Activated gamma-delta T cell treated with anti-CD3 and anti-CD28 coated beads, Interleukin-2, amount 50 U/mL, for 16 hours (primary cell): Measurements from ENCODE around the gene HABP4.

Source experiments
- DNase-seq: peaks from one replicate; pipeline ENCODE4 v3.0.0-alpha.2; 2020; ENCODE audit warnings: low read depth

HABP4 gene

DNA sequence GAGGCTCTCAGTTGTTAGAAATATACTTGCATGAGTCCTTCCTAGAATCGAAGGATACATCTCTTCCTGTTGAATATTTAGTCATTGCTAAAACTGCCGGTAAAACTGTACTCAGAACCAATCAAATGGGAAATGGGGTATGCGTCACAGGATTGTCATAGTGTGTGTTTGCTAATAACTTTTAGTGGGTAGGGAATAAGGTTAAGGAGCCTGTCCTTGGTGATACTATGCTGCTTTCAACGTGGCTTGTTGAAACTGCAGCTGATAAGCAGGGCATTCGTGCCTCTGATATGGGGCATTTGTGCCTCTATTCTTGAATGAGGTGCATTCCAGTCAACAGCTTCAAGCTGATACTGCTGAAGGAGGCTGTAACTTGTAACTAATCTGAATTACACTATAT, 26.6 kb downstream of the HABP4 start:
- no peak for DNase-seq

DNA sequence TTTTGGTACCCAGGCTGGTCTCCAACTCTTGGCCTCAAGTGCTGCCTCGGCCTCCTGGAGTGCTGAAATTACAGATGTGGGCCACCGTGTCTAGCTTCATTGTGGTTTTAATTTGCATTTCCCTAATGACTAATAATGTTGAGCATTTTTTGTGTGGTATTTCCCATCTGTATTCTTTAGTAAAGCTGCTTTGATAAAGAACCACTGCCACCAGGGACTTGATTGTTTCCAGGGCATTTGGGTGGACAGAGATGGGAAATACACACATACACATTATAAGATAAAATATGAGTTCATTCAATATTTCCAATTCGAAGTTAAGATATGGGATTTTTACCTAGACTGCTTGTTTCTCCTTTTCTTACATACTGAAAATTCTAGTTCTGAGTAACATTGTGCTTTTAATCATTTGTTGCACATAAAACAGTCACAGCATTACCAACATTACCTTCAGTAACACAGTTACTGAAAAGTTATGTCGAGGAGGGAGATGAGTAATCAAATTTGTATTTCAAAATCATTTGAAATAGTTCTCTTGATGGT, 28.9 kb downstream of the HABP4 start:
- DNase-seq: no peak

DNA sequence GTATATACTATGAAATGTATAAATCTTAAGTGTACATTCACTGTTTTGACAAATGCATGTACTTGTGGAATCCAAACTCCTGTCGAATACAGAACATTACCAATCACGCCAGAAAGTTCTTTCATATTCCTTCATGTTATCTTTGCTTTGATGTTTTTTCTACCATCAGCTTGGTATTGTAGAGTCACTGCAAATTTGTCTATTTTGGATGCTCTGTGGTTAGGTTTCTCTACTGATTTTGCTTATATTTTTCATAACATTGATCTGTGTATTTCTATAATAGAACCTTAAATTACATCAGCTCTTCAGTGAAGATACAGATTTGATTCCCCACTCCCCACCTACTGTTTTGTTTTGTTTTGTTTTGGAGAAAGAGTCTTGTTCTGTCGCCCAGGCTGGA, 30.8 kb downstream of the HABP4 start:
- no peak for DNase-seq

DNA sequence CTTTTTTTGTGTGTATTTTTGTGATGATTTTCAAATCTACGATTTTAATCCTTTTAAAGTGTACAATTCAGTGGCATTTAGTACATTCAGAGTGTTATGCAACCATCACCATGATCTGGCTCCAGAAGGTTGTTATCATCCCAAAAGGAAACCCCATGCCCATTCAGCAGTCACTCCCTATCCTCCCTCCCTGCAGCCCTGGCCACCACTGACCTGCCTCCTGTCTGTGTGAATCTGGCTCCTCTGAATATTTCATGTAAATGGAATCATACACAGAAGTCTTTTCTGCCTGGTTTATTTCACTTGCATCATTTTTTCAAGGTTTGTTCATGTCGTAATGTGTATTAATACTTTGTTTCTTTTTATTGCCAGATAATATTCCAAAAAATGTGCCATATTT, 32.5 kb downstream of the HABP4 start:
- DNase-seq: no peak

DNA sequence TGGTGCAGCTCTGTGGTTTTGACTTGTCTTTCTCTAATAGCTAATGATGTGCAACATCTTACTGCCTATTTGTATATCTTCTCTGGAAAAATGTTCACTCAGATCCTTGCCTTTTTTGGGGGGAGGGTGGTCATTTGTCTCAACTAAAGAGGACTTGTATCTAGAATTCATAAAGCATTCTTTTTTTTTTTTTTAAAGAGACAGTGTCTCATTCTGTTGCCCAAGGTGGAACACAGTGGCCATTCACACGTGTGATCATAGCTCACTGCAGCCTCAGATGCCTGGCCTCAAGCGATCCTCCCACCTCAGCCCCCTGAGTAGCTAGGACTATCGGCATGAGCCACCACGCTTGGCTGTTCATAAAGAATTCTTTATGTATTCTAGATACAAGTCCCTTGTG, 33.2 kb downstream of the HABP4 start:
- no peak for DNase-seq

DNA sequence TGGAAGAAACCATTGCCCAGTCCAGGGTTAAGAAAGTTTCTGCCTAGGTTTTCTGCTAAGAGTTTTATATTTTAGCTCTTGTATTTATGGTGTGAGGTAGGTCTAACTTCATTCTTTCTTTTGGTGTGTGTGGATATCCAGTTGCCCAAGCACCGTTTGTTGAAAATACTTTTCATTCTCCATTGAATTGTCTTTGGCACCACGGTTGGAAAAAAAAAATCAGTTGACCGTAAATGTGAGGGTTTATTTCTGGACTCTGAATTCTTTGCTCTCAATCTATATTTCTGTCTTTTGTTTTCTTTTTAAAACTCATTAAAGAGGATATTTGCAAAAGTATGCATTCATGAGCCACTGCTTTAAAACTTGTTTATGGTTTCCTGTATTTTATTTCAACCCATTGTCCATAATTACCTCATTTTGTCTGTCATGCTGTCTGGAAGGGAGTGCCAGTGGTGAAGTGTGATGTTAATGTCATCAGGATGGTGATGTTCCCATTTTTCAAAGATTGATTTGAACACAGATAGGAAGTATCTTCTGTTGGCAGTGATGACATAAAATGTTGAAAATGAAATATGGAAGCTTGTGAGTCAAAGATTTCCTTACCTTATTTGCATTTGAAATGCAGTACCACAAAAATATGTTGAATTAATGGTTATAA, 33.9 kb downstream of the HABP4 start:
- DNase-seq: no peak

DNA sequence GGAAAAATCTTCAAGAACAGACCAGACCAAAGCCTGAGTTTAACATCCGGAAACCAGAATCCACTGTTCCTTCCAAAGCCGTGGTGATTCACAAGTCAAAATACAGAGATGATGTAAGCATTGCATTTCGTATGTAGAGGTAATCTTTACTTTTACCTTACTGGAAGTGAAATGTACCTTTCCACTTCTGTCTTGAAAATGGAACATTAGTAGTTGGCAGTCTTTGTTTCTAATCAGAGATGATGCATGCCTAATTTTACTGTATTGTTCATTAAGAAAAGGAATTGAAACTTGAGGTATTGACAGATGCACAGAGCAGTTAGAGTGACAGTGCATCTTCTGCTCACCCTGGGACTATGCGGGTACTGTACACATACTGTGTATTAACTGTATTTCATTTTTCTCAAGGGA, 34.6 kb downstream of the HABP4 start:
- no peak for DNase-seq

DNA sequence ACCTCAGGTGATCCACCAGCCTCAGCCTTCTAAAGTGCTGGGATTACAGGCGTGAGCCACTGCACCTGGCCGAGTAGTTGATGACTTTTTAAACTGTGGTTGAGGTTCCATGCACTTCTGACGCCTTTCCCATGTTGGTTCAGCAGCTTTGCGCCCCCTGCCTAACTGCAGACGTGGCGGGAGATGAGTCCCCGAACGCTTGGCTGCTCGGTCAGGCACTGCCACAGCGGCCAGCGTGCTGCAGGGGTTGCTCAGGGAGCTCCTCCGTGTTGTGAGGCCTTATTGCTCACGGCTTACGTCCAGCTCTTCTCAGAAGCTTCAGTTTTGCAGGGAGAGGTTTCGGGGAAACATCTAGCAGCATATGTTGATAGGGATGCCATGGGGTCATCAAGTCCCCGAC, 35.3 kb downstream of the HABP4 start:
- no peak for DNase-seq

DNA sequence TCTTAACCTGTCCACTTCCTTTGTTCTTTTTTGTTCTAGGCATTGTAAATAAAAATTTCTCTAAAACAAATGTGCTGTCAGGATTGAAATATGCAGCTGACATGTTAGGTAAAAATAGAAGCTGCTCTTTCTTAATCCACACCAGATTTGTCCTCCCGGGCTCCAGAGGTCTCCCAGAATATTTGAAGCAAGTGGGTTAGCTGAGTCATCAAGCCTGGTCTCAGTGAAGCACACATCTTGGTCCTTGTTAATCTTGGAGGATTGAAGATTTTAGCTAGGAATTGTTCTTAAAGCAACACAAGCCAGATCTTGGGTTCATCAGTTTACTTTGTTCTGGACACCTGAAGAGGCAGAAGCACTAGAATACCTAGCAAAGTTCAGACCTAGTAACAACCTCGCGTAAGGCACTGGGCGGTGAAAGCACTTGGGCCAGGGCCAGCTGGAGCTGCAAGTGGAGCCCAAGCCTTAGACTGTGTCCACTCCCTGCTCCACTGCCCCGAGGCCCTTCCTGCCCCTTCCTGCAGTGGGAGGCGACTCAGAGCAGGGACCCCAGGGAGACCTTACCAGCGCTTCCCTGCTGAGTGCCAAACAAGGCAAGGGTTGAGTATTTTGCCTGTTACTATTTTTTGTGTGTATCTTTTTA, 36.5 kb downstream of the HABP4 start:
- DNase-seq: no peak

DNA sequence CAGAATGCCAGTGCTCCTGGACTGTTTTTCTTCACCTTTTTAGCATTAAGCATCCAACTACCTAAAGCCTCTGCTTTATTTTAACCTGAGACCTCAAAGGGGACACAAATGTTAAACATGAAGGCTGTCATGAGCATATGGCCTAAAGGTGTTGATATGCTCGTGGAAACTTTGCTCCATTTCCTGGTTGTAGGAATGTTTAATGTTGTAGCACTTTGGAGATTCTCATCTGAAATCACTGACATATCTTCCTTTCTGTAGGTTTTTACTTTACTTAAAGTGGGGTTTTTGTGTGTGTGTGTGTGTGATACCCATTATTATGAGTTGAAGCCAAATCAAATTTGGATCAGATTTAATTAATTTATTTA, 37.0 kb downstream of the HABP4 start:
- DNase-seq: no peak

DNA sequence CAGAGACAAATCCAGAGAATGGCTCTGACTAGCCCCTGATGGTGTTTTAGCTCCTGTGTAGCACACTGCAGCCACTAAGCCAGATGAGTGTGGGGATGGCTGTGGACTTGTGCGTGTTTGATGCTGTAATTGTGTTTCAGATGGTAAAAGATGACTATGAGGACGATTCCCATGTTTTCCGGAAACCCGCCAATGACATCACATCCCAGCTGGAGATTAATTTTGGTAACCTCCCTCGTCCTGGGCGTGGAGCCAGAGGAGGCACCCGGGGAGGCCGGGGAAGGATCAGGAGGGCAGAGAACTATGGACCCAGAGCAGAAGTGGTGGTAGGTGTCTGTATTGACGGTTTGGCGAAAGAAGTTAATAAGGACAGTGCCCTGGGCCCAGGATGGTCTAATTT, 38.0 kb downstream of the HABP4 start:
- DNase-seq: no peak

DNA sequence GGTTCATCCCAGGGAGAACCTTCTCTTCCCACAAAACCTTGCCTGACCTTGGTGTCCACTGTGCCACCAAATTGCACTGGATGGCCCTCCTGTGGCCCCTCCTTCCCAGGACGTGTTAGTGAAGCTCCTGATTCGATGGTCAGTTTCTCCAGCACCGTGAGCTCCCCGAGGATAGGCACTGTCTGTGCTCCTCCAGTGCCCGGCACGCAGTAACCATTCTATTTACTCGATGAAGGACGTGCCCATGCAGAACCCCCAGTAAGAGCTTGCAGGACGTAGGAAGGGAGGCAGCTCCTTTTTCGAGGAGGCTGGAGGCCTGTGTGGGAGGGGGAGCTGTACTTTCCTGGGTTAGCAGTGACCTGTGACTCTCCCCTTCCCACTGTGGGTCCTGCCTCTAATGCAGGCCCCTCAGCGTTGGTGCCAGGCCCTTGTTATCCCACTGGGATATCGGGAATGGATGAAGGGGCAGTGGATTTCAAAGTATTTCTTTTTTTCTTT, 39.6 kb downstream of the HABP4 start:
- DNase-seq: no peak

DNA sequence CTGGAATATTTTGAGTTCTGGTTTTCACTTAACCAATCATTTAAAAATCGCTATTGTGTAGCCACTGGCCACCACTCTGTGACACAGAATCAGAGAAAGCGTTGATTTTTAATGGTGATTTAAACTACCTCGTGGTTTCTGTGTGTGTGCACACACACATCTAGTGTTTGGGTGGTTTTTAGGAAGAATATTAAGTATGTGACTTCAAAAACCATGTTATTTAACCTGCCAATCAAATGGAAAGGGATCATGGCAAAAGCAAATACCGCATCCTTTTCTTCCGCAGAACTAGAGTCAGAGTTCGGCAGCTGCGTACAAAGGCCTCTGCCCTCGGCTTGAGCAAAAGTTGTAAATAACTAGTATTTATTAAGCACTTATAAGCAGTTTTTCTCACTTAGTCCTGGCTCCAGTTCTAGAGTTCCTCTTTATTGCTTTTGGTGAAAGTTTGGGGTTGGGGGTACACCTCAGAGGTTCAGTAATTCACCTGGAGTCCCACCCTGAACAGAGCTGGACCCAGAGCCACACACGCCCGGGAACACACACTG, 40.6 kb downstream of the HABP4 start:
- no peak for DNase-seq

DNA sequence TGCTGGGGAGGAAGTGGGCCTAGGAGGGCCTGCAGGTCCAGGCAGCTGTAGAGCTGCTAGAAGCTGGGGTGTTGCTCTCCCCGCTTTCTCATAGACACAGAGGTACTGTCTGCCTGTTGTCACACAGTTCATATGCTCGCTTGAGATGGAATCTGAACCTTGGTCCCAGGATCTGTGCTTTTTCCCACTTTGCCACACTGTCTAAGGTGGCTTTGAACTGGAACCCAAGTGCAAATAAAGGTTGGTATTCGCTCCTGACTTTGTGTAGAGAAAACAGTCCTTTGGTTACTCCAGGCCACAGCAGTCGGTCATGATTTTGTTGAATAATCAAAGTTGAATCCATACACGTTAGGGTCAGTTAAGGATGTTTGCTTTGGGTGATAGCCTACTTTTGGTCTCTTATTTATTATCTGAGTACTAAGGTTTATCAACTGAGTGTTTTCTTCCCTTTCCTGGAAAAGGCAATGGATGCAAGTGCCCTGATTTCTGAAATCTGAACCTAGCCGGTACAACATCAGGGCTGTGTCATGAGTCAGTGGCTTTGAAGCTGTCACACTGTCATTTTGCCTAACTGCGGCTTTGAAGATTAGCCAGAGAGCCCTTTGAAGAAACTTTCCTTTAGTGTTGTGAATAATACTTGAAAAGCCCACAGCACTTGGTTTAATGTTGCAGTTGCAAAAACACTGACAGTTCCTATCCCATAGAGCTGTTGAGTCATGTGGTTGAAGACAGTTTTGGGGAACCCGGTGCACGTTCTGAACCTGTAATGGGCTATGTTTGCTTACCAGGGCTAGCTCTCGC, 41.3 kb downstream of the HABP4 start:
- DNase-seq: no peak

DNA sequence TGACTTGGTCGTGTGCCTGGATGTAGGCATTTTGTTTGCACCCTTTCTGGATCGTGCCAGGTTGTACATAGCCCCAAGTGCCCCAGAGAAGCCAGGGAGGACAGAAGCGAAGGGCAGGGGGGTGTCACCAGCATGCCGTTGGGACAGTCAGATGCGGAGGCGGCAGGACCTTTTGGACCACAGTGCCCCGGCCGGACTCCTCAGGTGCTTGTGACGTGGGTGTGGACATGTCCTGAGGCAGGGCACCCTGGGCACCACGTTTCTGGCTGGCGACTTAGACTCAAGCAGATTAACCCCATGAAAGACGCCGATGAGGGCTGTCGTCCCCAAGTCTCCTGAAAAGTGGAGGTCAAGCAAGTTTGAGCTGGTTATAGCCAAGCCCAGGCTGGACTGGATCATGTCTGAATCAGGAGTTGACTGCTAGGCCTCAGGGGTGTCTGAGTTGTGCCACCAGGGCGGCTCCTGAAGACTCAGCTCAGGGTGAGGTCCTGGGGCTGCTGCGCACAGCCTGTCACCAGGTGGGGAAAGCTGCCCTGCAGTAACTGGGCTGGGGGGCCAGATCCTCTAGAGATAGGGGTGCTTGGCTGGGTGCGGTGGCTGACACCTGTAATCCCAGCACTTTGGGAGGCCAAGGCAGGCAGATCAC, 42.0 kb downstream of the HABP4 start:
- DNase-seq: no peak

DNA sequence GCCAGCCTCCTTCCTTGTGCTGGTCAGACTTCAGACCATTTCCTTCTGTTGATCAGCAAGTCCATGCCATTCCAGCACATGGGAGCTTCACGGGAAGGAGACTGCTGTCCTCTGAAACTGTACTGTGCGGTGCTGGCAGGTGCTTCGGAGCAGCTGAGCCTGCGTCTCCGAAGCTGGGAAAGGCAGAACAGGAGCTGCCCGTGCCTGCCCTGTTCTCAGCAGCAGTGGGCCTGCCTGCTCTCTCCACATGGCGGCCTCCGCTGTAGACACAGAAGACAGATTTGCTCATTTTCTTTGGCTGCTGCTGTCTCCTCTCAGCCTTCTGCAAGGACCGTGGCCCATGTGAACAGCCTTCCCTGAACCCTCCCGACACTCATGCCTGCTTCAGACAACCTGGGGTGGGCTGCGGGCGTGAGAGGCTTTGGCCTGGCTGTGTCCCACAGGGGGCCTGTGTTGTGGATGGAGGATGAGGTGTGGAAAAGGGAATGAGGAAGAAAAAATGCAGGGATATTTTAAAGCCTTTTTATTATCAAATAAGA, 43.1 kb downstream of the HABP4 start:
- no peak for DNase-seq

DNA sequence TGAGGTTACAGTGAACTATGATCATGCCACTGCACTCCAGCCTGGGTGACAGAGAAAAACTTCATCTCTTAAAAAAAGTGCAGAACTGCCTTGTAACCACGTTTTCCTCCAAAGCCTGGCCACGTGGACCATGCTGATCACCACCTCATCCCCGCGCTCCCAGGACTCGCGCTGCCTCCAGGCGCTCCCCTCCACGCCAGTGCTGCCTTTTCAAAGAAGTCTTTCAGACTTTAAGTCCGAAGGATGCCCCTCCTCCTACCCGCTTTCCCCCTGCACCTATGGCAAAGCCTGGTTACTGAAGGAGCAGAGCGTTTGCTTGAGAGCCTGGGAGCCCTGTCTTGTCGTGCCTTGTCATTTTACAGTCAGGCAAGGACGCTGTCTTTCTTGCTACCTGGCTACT, 43.8 kb downstream of the HABP4 start:
- DNase-seq: no peak

DNA sequence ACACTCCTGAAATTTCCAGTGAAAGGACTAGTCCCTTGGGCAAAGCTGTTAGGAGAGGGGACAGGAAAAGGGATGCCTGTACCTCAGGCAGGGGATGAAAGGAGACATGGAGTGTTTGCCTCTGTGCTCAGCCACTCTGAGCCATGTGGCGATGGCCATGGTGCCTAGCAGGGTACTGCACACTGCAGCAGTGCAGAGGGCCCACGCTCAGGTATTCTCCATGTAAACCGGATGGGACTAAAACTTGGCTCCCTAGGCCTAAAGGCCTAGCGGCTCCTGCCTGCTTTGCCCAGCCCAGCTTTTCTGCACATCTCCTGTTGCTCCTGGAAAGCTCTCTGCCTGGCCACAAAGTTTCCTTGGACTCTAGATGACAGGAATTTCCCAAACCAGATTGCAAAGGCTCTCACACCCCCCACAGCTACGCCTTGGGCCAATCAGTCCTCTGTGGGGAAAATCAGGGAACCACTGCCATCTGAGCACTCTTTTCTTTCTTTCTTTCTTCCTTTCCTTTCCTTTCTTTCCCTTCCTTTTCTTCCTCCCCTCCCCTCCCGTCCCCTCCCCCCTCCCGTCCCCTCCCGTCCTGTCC, 44.3 kb downstream of the HABP4 start:
- DNase-seq: no peak

DNA sequence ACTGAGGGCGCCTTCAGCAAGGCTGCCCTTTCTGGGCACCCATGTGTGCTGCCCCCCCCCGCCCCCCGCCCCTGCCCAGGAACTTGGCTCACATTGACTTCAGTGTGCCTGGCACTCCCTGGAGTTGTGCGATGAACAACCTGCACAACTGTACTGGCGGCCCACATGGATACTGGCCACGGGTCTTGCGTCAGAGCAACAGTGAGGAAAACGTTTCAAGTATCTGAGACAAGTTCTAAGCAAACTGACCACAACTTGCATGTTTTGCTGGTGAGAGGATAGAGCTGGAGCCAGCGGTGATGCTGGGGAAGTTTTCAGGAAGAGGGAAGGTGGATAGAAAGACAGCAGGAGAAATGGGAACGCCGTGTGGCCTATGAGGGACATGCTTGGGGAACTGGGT, 45.4 kb downstream of the HABP4 start:
- no peak for DNase-seq

DNA sequence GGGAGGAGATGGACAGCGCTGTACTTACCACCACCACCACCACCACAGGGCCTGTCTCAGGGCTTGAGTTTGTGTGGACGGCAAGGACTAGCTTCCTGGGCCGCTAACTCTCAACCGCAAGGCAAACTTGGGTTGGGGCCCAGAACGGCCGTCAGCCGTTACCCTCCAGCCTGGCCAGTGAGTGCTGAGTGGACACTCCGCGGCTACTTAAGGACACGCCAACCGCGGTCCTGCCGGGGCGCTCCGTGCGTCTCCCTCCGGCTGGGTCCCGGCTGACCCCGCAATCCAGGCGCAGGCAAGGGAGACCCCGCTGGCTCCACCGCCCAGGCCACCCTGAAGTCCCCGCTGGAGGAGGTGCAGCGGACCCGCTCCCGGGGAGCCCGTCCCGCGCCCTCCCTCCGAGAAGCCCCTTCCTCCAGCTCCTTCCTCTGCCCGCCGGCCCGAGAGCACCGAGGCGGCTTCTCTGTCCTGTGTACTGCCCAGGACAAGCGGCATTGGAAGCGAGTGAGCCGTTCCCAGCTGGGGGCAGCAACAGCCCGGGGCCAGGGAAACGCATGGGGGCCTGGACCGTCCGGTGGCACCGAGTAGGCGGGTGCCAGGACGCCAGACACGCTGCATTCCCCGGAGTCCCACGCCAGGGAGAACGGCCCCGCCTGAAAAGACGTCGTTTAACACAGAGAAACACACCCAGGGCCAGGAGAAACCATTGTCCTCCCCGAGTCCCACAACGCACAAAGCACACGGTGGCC, 46.6 kb downstream of the HABP4 start:
- DNase-seq: no peak

DNA sequence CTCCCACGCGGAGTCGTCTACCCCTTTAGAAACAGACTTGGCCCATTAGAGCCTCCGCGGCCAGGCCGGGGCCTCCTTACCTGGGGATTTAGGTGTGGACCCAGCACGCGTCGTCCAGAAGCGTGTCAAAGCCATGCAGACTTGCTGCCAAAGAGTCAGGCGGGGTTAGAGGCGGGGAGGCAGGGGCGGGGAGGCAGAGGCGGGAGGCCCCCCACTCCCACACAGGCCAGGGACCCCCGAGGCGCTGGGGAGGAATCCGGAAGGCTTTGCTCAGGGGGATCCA, 47.1 kb downstream of the HABP4 start:
- no peak for DNase-seq
